Measurements from ENCODE around the gene CCDC170. TPM values are rescaled to one million over a fixed set of nuclear protein-coding genes. Genes with fewer than 3 reads are reported as not detected.
"Not testable (repeated sequence)": the region's sequence is repeated elsewhere in the genome, so short reads cannot be mapped to it uniquely, and the experiment has no call there.

CCDC170 gene
- total RNA-seq: not detected

GRCh38 chr6:151493804-151494234 is at the start of gene CCDC170:
CCDC170 (plus strand) TSS chr6:151494017; CDS start chr6:151494129, 112 bp downstream.
- DNase-seq (no peak), ATAC-seq (peak; percentile 35 to 36)
- Mint-ChIP-seq H3K4me1 (ENCODE audit: low read depth) (peaks cover 12% of the 10 kb centered on the region), H3K27me3 (ENCODE audit: low read depth) (peaks cover 44% of the 10 kb centered on the region), H3K36me3 (ENCODE audit: insufficient read depth) (no peaks in the 10 kb centered on the region), H3K4me3 (peak within 1 kb of the TSS; percentile 67), H3K9me3 (no peaks in the 10 kb centered on the region)

GRCh38 chr6:151445482-151445881 is 48.3 kb upstream of the CCDC170 start:
- H3K9me3 Mint-ChIP-seq: no peaks in the 10 kb centered on the region
- ATAC-seq (no peak), DNase-seq (no peak)
- no peaks in the 10 kb centered on the region for H3K27me3 Mint-ChIP-seq (ENCODE audit: low read depth)
- H3K4me3 Mint-ChIP-seq: no peak overlapping the region
- H3K4me1 Mint-ChIP-seq (ENCODE audit: low read depth): peaks cover 31% of the 10 kb centered on the region
- peaks cover 12% of the 10 kb centered on the region for H3K36me3 Mint-ChIP-seq (ENCODE audit: insufficient read depth)

GRCh38 chr6:151447237-151447636 is 46.6 kb upstream of the CCDC170 start:
- DNase-seq (no peak), ATAC-seq (no peak)
- H3K4me3 Mint-ChIP-seq: no peak overlapping the region
- H3K4me1 Mint-ChIP-seq (ENCODE audit: low read depth): peaks cover 26% of the 10 kb centered on the region
- peaks cover 11% of the 10 kb centered on the region for H3K36me3 Mint-ChIP-seq (ENCODE audit: insufficient read depth)
- no peaks in the 10 kb centered on the region for H3K9me3 Mint-ChIP-seq
- no peaks in the 10 kb centered on the region for H3K27me3 Mint-ChIP-seq (ENCODE audit: low read depth)

- DNase-seq (no peak), ATAC-seq (no peak)
- Mint-ChIP-seq H3K36me3 (ENCODE audit: insufficient read depth) (peaks cover 9% of the 10 kb centered on the region), H3K9me3 (no peaks in the 10 kb centered on the region), H3K4me3 (no peak overlapping the region), H3K4me1 (ENCODE audit: low read depth) (peaks cover 29% of the 10 kb centered on the region), H3K27me3 (ENCODE audit: low read depth) (no peaks in the 10 kb centered on the region)
These were observed 45.2 kb upstream of the CCDC170 start for GRCh38 chr6:151448623-151449022.

- Mint-ChIP-seq H3K4me1 (ENCODE audit: low read depth) (peaks cover 39% of the 10 kb centered on the region), H3K4me3 (peak overlapping the region; percentile 93)
- H3K9me3 Mint-ChIP-seq; DNase-seq; ATAC-seq; H3K27me3 Mint-ChIP-seq (ENCODE audit: low read depth); H3K36me3 Mint-ChIP-seq (ENCODE audit: insufficient read depth): not testable (repeated sequence)
These were observed 42.9 kb upstream of the CCDC170 start for GRCh38 chr6:151450928-151451327.

GRCh38 chr6:151451417-151451949 is 42.3 kb upstream of the CCDC170 start:
- no peaks in the 10 kb centered on the region for H3K9me3 Mint-ChIP-seq
- H3K4me1 Mint-ChIP-seq (ENCODE audit: low read depth): peaks cover 42% of the 10 kb centered on the region
- peak overlapping the region; percentile 93 for H3K4me3 Mint-ChIP-seq
- no peak for ATAC-seq
- no peak for DNase-seq
- no peaks in the 10 kb centered on the region for H3K27me3 Mint-ChIP-seq (ENCODE audit: low read depth)
- H3K36me3 Mint-ChIP-seq (ENCODE audit: insufficient read depth): peaks cover 8% of the 10 kb centered on the region

- peak; percentile 98 to 99 for ATAC-seq
- no peaks in the 10 kb centered on the region for H3K9me3 Mint-ChIP-seq
- peak within 1 kb of the TSS; percentile 93 for H3K4me3 Mint-ChIP-seq
- peaks cover 9% of the 10 kb centered on the region for H3K36me3 Mint-ChIP-seq (ENCODE audit: insufficient read depth)
- peak; percentile 99 for DNase-seq
- H3K4me1 Mint-ChIP-seq (ENCODE audit: low read depth): peaks cover 46% of the 10 kb centered on the region
- no peaks in the 10 kb centered on the region for H3K27me3 Mint-ChIP-seq (ENCODE audit: low read depth)
These were observed 41.7 kb upstream of the CCDC170 start, which contains the start of gene RMND1 for GRCh38 chr6:151451950-151452749. RMND1 (minus strand) TSS chr6:151452126; CDS start chr6:151445811, 6,315 bp downstream.

- DNase-seq (no peak), ATAC-seq (no peak)
- Mint-ChIP-seq H3K4me1 (ENCODE audit: low read depth) (peaks cover 47% of the 10 kb centered on the region), H3K36me3 (ENCODE audit: insufficient read depth) (peaks cover 12% of the 10 kb centered on the region), H3K4me3 (peak overlapping the region; percentile 93), H3K9me3 (no peaks in the 10 kb centered on the region), H3K27me3 (ENCODE audit: low read depth) (no peaks in the 10 kb centered on the region)
These were observed 40.9 kb upstream of the CCDC170 start for GRCh38 chr6:151452750-151453427.

GRCh38 chr6:151455751-151456398 is 37.9 kb upstream of the CCDC170 start:
- H3K27me3 Mint-ChIP-seq (ENCODE audit: low read depth); H3K9me3 Mint-ChIP-seq; ATAC-seq; DNase-seq; H3K36me3 Mint-ChIP-seq (ENCODE audit: insufficient read depth); H3K4me3 Mint-ChIP-seq: not testable (repeated sequence)
- H3K4me1 Mint-ChIP-seq (ENCODE audit: low read depth): peaks cover 40% of the 10 kb centered on the region

- peaks cover 19% of the 10 kb centered on the region for H3K36me3 Mint-ChIP-seq (ENCODE audit: insufficient read depth)
- DNase-seq: no peak
- no peak for ATAC-seq
- no peaks in the 10 kb centered on the region for H3K27me3 Mint-ChIP-seq (ENCODE audit: low read depth)
- peaks cover 13% of the 10 kb centered on the region for H3K4me1 Mint-ChIP-seq (ENCODE audit: low read depth)
- no peaks in the 10 kb centered on the region for H3K9me3 Mint-ChIP-seq
- H3K4me3 Mint-ChIP-seq: no peak overlapping the region
These were observed 32.1 kb upstream of the CCDC170 start for GRCh38 chr6:151461673-151462072.

GRCh38 chr6:151464702-151465101 is 29.1 kb upstream of the CCDC170 start:
- no peak overlapping the region for H3K4me3 Mint-ChIP-seq
- peaks cover 8% of the 10 kb centered on the region for H3K4me1 Mint-ChIP-seq (ENCODE audit: low read depth)
- peaks cover 20% of the 10 kb centered on the region for H3K36me3 Mint-ChIP-seq (ENCODE audit: insufficient read depth)
- ATAC-seq (no peak), DNase-seq (no peak)
- no peaks in the 10 kb centered on the region for H3K27me3 Mint-ChIP-seq (ENCODE audit: low read depth)
- H3K9me3 Mint-ChIP-seq: no peaks in the 10 kb centered on the region

- H3K27me3 Mint-ChIP-seq (ENCODE audit: low read depth): no peaks in the 10 kb centered on the region
- H3K4me1 Mint-ChIP-seq (ENCODE audit: low read depth): peaks cover 5% of the 10 kb centered on the region
- ATAC-seq (no peak), DNase-seq (peak; percentile 42)
- H3K36me3 Mint-ChIP-seq (ENCODE audit: insufficient read depth): no peaks in the 10 kb centered on the region
- no peak overlapping the region for H3K4me3 Mint-ChIP-seq
- H3K9me3 Mint-ChIP-seq: no peaks in the 10 kb centered on the region
These were observed 17.9 kb upstream of the CCDC170 start for GRCh38 chr6:151475653-151476523.

GRCh38 chr6:151477726-151478125 is 16.1 kb upstream of the CCDC170 start:
- H3K4me3 Mint-ChIP-seq: no peak overlapping the region
- H3K36me3 Mint-ChIP-seq (ENCODE audit: insufficient read depth): no peaks in the 10 kb centered on the region
- ATAC-seq (no peak), DNase-seq (no peak)
- H3K27me3 Mint-ChIP-seq (ENCODE audit: low read depth): no peaks in the 10 kb centered on the region
- H3K4me1 Mint-ChIP-seq (ENCODE audit: low read depth): peaks cover 20% of the 10 kb centered on the region
- H3K9me3 Mint-ChIP-seq: no peaks in the 10 kb centered on the region

All from activated T-cell treated with anti-CD3 and anti-CD28 coated beads, Interleukin-2, amount 50 U/mL, for 4 hours (primary cell).